Measurements from ENCODE around the gene OR12D1.
"Not testable (repeated sequence)": the region's sequence is repeated elsewhere in the genome, so short reads cannot be mapped to it uniquely, and the experiment has no call there.

Gene OR12D1

GRCh38 chr6:29414588-29414987 lies at the start of gene OR12D1:
Gene OR12D1 (plus strand): TSS chr6:29414928.
- DNase-seq, result no peak

- no peak for DNase-seq
Observed at GRCh38 chr6:29368765-29369164, 46.0 kb upstream of the OR12D1 start, which contains the start of gene OR5V1. Gene OR5V1 (minus strand): TSS chr6:29368865. CDS start chr6:29356195, 12,670 bp downstream.

- no peak for DNase-seq
Observed at GRCh38 chr6:29375191-29375590, 39.5 kb upstream of the OR12D1 start, which contains the start of gene OR12D3. Gene OR12D3 (minus strand): TSS chr6:29375291. CDS start chr6:29375287, 4 bp downstream.

GRCh38 chr6:29376003-29376402 lies 38.7 kb upstream of the OR12D1 start:
- DNase-seq, result no peak

- no peak for DNase-seq
Observed at GRCh38 chr6:29388533-29388932, 26.2 kb upstream of the OR12D1 start.

- DNase-seq, result no peak
Observed at GRCh38 chr6:29395331-29395730, 19.4 kb upstream of the OR12D1 start, which contains the start of gene OR12D2. Gene OR12D2 (plus strand): TSS chr6:29395631. CDS start chr6:29396700, 1,069 bp downstream.

GRCh38 chr6:29399525-29399924 lies 15.2 kb upstream of the OR12D1 start:
- DNase-seq, result no peak

GRCh38 chr6:29403801-29404200 lies 10.9 kb upstream of the OR12D1 start:
- no peak for DNase-seq

GRCh38 chr6:29419516-29419915 lies 4.8 kb downstream of the OR12D1 start:
- DNase-seq, result no peak

- DNase-seq, result no peak
Observed at GRCh38 chr6:29424168-29424567, 9.4 kb downstream of the OR12D1 start.

GRCh38 chr6:29424575-29424974 lies 9.8 kb downstream of the OR12D1 start:
- DNase-seq, result no peak

- DNase-seq, result no peak
Observed at GRCh38 chr6:29425075-29425474, 10.3 kb downstream of the OR12D1 start.

GRCh38 chr6:29426654-29427053 lies 11.9 kb downstream of the OR12D1 start:
- no peak for DNase-seq

- not testable (repeated sequence) for DNase-seq
Observed at GRCh38 chr6:29436730-29437129, 22.0 kb downstream of the OR12D1 start.

GRCh38 chr6:29439006-29439405 lies 24.3 kb downstream of the OR12D1 start, which contains the start of gene OR10C1:
Gene OR10C1 (plus strand): TSS chr6:29439306. CDS start chr6:29440016, 710 bp downstream.
- no peak for DNase-seq

- DNase-seq, result no peak
Observed at GRCh38 chr6:29442719-29443118, 28.0 kb downstream of the OR12D1 start.

- DNase-seq, result not testable (repeated sequence)
Observed at GRCh38 chr6:29444031-29444430, 29.3 kb downstream of the OR12D1 start.

- DNase-seq, result no peak
Observed at GRCh38 chr6:29447670-29448069, 32.9 kb downstream of the OR12D1 start.

GRCh38 chr6:29451471-29452193 lies 36.9 kb downstream of the OR12D1 start:
- DNase-seq, result no peak

GRCh38 chr6:29456971-29457370 lies 42.2 kb downstream of the OR12D1 start, which contains the start of the genes OR11A1 and OR2H1:
Gene OR11A1 (minus strand): TSS chr6:29457071. CDS start chr6:29427641, 29,430 bp downstream.
Gene OR2H1 (plus strand): TSS chr6:29457155. CDS start chr6:29461770, 4,615 bp downstream.
- no peak for DNase-seq

- DNase-seq, result no peak
Observed at GRCh38 chr6:29461021-29461814, 46.5 kb downstream of the OR12D1 start.

GRCh38 chr6:29462022-29462421 lies 47.3 kb downstream of the OR12D1 start:
- DNase-seq, result no peak

GRCh38 chr6:29465279-29465678 lies 50.6 kb downstream of the OR12D1 start:
- DNase-seq, result no peak

GRCh38 chr6:29465801-29466200 lies 51.1 kb downstream of the OR12D1 start:
- DNase-seq, result no peak
